Gastrocnemius medialis (tissue), 4 donors: ENCODE data around the gene CTCFL.

Experiments used
- POLR2A ChIP-seq, 2 donors: fragments of 450-650 bp; IDR thresholded peaks; one replicate each; pipeline ENCODE4 v1.6.1; 2017; ENCODE audit warnings: antibody characterized with exemption in 2 of 2, mild to moderate bottlenecking in 2 of 2, moderate library complexity in 2 of 2
- TF ChIP-seq, protein P1 (sequence below), 5 experiments: fragments of 450-650 bp in 3 of 5; fragments of 200-600 bp in 2 of 5; sonication (generic) in 2 of 5; IDR thresholded peaks in 4 of 5; conservative IDR thresholded peaks in 1 of 5; 1 replicate in 4 of 5; 2 replicates in 1 of 5; pipeline ENCODE4 v1.5.1; 2016 to 2019; ENCODE audit warnings: antibody characterized with exemption in 5 of 5, mild to moderate bottlenecking in 3 of 5, moderate library complexity in 3 of 5

DNA sequence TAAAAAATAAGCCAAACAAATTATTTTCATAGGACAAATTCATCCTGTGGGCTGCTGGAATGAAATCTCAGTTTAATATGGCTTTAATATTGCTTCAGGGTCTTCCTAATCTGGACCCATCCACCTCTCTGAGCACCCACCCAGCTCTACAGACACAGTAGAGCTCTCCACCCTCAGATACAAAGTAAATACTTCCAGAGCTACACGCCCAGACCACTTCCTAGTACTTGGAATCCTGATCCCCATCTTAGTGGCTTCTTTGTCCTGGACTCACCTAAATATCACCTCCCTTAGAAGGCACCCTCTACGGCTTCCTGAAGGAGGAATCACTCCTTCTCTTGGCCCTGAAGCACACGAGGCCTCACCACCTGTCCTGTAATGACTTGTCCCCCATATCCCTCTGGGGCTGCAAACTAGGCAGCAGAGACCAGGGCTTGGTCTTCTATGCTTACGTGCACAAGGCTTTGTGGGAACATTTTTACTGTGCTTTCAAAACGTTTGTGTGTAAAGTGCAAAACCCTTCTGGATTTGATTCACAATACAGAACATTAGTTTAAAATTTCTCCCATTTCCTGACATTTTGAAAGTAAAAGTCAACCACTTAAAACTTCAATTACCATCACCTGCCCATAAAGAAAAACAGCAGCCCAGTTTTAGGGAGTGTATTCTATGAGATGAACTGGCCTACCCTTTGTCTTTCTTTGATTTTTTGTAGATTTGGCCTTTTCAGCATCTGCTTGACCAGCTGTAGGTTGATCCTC is 2.4 kb downstream of the CTCFL start:
- TF ChIP-seq, protein P1, sequence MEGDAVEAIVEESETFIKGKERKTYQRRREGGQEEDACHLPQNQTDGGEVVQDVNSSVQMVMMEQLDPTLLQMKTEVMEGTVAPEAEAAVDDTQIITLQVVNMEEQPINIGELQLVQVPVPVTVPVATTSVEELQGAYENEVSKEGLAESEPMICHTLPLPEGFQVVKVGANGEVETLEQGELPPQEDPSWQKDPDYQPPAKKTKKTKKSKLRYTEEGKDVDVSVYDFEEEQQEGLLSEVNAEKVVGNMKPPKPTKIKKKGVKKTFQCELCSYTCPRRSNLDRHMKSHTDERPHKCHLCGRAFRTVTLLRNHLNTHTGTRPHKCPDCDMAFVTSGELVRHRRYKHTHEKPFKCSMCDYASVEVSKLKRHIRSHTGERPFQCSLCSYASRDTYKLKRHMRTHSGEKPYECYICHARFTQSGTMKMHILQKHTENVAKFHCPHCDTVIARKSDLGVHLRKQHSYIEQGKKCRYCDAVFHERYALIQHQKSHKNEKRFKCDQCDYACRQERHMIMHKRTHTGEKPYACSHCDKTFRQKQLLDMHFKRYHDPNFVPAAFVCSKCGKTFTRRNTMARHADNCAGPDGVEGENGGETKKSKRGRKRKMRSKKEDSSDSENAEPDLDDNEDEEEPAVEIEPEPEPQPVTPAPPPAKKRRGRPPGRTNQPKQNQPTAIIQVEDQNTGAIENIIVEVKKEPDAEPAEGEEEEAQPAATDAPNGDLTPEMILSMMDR (IDR thresholded peaks at IDR 0.05 in 4 of 5, conservative IDR thresholded peaks at IDR 0.05 in 1 of 5), result no peak
- no peak for TF ChIP-seq POLR2A (IDR thresholded peaks at IDR 0.05)
